Fibroblast of upper back skin (primary cell): ENCODE results near the gene PTPN1.
A peak's percentile ranks its signal among the peaks of the same experiment; 100 is the strongest.

ENCODE experiments used
- DNase-seq: peaks from one replicate; pipeline ENCODE4 v3.0.0-alpha.2; 2013

Gene PTPN1

DNA sequence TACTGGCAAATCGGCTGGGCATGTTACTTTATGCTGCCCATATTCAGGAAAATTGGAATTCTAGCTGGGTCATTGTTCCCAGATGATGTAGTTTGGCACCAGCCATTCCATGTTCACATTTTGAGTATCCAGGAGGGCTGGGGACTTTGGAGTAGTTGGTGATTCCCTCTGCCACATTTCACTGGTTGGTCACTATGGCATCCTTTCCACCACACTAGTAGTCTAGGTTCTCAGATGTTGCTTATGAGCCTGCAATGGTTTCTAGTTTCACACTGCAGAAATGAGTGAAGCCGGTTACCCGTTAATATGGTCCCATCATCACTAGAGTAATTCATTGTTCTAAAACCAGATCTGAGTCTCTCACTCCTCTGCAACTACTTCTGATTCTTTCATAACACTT lies 4.6 kb downstream of the PTPN1 start:
- no peak for DNase-seq

- no peak for DNase-seq
Observed at GRCh38 chr20:50515471-50516106, 5.4 kb downstream of the PTPN1 start.

DNA sequence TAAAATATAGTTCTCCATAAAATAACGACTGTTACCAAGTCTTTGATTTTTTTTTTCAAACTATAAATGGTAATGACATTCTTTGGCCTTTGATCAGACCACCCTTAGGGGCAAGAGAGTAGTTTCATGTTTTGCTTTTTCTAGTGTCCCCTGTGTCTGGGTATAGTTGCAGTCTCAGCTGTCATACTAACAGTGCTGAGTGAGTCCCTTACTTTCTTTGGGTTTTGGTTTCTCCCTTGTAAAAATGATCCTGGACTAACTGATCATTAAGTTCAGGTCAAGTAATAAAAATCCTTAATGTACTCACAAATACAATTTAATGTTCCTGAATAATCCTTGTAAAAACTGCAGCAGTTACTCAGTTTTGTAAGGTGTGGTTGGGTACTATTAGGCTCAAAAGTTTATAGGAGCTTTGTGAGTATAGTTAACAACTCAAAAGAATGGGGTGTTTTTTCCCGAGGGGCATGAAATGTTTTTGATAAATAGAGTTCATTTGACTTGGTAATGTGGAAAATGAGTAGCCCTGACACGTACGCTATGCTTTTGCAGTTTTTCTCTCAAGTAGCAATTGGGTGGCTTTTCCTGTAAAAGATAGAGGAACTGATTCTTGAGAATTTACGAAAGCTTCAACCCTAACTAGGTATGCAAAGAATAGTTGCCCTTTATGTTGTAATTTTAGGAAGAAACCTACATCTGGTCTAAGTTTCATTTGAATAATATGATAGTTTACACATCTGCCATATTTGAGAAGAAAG lies 6.2 kb downstream of the PTPN1 start:
- no peak for DNase-seq

GRCh38 chr20:50516935-50517816 lies 7.0 kb downstream of the PTPN1 start:
- no peak for DNase-seq

DNA sequence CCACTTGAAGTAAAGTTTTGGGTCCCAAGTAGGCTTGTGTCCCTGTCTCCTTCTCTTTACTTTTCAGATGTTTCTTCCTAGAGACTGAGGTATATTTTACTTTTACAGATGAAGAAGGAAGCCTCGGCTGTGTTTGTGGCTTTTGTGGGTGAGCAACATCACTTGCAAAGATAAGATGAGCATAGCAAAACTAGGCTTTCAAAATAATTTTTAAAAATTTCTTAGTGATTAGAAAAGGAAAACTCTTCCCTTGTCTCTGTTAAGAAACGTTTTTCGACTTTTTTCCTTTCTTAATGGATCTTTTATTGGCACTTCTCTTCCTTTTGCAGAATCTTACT lies 7.6 kb downstream of the PTPN1 start:
- no peak for DNase-seq

DNA sequence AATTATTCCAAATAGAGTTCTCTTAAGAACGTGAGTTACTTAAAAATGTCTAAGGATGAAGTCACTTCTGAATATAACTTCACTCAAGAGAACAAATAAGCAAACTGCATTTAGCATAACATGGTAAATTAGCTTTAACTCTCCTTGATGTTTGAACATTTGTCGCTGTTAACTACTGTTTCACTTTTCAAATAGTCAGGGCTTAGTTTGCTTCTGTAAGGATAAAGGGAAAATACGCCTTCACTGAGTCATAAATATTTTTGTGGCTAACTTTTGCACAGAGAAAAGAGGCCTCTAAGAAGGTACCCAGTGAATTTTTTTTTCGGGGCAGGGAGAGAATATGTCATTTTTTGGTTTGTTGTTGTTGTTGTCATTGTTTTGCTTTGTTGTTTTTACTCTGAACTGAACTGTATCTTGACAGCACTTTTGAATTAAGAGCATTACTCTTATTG lies 8.1 kb downstream of the PTPN1 start:
- no peak for DNase-seq

- no peak for DNase-seq
Observed at GRCh38 chr20:50519036-50519762, 9.0 kb downstream of the PTPN1 start.

- DNase-seq: no peak
Observed at GRCh38 chr20:50520222-50520880, 10.2 kb downstream of the PTPN1 start.

DNA sequence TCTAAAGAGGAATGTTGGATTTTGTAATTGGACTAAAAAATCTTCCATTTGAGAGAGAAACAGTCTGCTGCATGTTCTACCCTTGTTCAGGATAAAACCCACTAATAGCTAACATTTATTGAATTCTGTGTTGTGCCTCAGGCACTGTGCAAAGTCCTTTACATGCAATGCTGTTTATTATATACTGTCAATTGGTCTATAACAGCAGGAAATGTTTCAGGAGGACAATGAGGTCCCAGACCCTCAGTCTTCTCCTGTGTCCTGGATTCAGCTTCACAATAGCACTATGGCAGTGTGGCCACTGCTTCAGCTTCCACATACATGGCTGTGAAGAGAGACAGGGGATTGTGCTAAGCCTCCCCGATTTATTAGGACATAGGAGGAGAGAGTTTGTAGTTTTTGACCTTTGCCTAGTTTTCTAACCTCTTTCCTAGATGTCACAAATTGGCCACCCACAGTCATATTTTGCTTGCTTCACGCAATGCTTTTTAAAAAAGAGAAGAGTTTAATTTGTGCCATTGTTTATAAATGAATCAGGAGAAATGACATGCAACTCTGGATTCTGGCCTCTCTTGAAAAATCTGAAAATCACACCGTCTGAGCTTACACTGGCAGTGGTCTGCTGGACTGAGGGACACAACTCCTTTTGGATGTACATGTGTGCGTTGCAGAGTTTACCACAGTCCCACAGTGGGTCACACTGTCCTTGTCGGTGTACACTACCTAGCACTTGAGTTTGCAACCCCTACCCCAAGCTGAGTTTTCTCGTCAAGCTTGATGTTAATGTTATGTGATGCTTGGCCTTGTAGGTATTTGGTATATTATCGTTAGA lies 11.3 kb downstream of the PTPN1 start:
- no peak for DNase-seq

DNA sequence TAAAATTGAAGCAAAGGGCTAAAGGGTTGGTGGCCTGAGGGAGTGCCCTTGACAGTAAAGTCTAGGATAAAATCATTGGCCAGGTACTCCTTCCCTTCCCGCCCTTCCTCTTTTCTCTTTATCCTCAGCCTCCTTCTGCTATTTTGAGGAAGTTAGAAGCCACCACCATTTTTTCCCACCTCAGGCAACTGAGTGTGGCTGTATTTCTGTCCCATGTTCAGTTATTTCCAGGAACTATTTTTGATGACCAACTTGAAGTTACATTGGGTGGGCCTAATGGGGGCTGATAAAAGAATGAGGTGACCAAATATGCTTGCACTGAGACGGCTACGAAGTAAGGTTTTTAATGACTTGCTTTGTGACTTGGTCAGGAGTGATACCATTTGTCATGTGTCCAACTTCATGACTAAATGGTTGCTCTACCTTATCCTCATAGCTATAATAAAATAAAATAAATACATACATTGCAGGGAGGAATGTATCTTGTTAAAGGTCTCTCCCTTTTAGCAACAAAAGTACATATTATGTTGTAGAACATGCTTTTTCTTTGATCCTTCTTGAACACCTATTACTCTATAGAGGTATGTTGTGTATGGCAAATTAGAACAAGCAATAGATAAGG lies 12.0 kb downstream of the PTPN1 start:
- no peak for DNase-seq

- no peak for DNase-seq
Observed at GRCh38 chr20:50523552-50524167, 13.5 kb downstream of the PTPN1 start.

- no peak for DNase-seq
Observed at GRCh38 chr20:50525681-50526080, 15.5 kb downstream of the PTPN1 start.

- DNase-seq: no peak
Observed at GRCh38 chr20:50526403-50526989, 16.3 kb downstream of the PTPN1 start.

GRCh38 chr20:50527068-50527605 lies 17.0 kb downstream of the PTPN1 start:
- no peak for DNase-seq

- no peak for DNase-seq
Observed at GRCh38 chr20:50528129-50528528, 17.9 kb downstream of the PTPN1 start.

DNA sequence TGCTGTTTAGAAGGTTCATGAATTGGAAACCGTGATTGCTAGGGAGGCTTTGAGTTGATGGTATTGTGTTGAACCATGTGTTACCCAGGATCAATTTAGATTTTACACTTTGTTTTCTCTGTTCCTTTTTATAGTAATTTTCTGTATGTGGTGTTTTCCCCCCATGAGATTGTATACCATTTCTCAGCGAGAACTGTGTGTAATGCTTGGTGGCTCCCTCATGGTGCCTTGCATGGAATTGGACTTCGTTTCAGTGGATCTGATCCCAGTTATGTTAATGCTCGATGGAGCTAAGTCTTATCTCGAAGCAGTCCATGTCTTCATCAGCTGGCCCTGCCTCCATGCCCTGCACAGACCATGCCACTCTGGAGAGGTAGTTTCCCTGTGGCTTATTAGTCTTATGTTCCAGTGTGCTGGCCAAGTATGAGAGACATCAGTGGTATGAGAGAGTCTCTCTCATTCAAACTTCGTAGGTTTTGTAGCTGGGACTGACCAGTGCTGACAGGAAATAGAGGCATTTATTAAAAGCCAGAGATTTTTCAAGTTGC lies 18.7 kb downstream of the PTPN1 start:
- DNase-seq: no peak

- no peak for DNase-seq
Observed at GRCh38 chr20:50532221-50532620, 22.0 kb downstream of the PTPN1 start.

- DNase-seq: no peak
Observed at GRCh38 chr20:50533061-50533460, 22.9 kb downstream of the PTPN1 start.

GRCh38 chr20:50533464-50533863 lies 23.3 kb downstream of the PTPN1 start:
- DNase-seq: no peak

GRCh38 chr20:50534567-50534966 lies 24.4 kb downstream of the PTPN1 start:
- DNase-seq: peak; percentile 64
